ENCODE data around the gene TMED9. TPM values are rescaled to one million over a fixed set of nuclear protein-coding genes. Genes with fewer than 3 reads are reported as not detected.

TMED9 gene
- total RNA-seq, 4 donors from 2014 or later = 83.3 to 97.1 (median 95.8) TPM

- Histone ChIP-seq H3K4me1 (peaks cover 0 to 17% (median 4%) of the 10 kb centered on the region in 4 donors), H3K4me3 (no peak overlapping the region), H3K36me3 (peaks cover 0 to 59% (median 0%) of the 10 kb centered on the region in 3 donors), H3K9me3 (no peaks in the 10 kb centered on the region), H3K27ac (no peak overlapping the region), H3K27me3 (no peaks in the 10 kb centered on the region)
- 83% methylated on average over 22 of the region's 22 CpGs for WGBS, 2 donors
- TF ChIP-seq, protein P1, sequence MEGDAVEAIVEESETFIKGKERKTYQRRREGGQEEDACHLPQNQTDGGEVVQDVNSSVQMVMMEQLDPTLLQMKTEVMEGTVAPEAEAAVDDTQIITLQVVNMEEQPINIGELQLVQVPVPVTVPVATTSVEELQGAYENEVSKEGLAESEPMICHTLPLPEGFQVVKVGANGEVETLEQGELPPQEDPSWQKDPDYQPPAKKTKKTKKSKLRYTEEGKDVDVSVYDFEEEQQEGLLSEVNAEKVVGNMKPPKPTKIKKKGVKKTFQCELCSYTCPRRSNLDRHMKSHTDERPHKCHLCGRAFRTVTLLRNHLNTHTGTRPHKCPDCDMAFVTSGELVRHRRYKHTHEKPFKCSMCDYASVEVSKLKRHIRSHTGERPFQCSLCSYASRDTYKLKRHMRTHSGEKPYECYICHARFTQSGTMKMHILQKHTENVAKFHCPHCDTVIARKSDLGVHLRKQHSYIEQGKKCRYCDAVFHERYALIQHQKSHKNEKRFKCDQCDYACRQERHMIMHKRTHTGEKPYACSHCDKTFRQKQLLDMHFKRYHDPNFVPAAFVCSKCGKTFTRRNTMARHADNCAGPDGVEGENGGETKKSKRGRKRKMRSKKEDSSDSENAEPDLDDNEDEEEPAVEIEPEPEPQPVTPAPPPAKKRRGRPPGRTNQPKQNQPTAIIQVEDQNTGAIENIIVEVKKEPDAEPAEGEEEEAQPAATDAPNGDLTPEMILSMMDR (IDR thresholded peaks at IDR 0.05) = no peak
- TF ChIP-seq POLR2A (IDR thresholded peaks at IDR 0.05) (no peak), EP300 (IDR thresholded peaks at IDR 0.05) (no peak)
- DNase-seq (ENCODE audit: low spot score in 2 of 2) = no peak
These were observed 14.4 kb downstream of the TMED9 start for GRCh38 chr5:177606071-177607051.

- H3K9me3 ChIP-seq = no peaks in the 10 kb centered on the region
- H3K4me1 ChIP-seq = peaks cover 0 to 10% (median 2%) of the 10 kb centered on the region in 4 donors
- no peak for DNase-seq (ENCODE audit: low spot score in 2 of 2)
- TF ChIP-seq, protein P1 (IDR thresholded peaks at IDR 0.05) = no peak
- TF ChIP-seq EP300 (IDR thresholded peaks at IDR 0.05) = no peak
- TF ChIP-seq POLR2A (IDR thresholded peaks at IDR 0.05) = no peak
- 53 to 60% methylated on average over 6 to 10 of the region's 11 CpGs for WGBS, 2 donors
- peaks cover 0 to 62% (median 0%) of the 10 kb centered on the region in 3 donors for H3K36me3 ChIP-seq
- H3K27ac ChIP-seq = no peak overlapping the region
- no peak overlapping the region for H3K4me3 ChIP-seq
- no peaks in the 10 kb centered on the region for H3K27me3 ChIP-seq
These were observed 15.1 kb downstream of the TMED9 start for GRCh38 chr5:177607115-177607451.

GRCh38 chr5:177607452-177608192, 15.6 kb downstream of the TMED9 start:
- WGBS, 2 donors = 7 to 24% methylated on average over 8 to 13 of the region's 15 CpGs
- DNase-seq (ENCODE audit: low spot score in 2 of 2) = peak in 1 of 2 donors; percentile 54
- Histone ChIP-seq H3K9me3 (no peaks in the 10 kb centered on the region), H3K27me3 (no peaks in the 10 kb centered on the region), H3K27ac (no peak overlapping the region), H3K36me3 (peaks cover 0 to 65% (median 0%) of the 10 kb centered on the region in 3 donors), H3K4me1 (peaks cover 0 to 9% (median 2%) of the 10 kb centered on the region in 4 donors), H3K4me3 (no peak overlapping the region)
- no peak for TF ChIP-seq EP300 (IDR thresholded peaks at IDR 0.05)
- TF ChIP-seq, protein P1 (IDR thresholded peaks at IDR 0.05) = peak; percentile 72 to 87 (median 73)

GRCh38 chr5:177608243-177609075, 16.5 kb downstream of the TMED9 start:
- DNase-seq (ENCODE audit: low spot score in 2 of 2) = no peak

More at GRCh38 chr5:177608243-177609075, 16.5 kb downstream of the TMED9 start:
- WGBS, 2 donors = 86 to 87% methylated on average over 23 to 37 of the region's 37 CpGs
- Histone ChIP-seq H3K4me1 (peaks cover 0 to 9% (median 2%) of the 10 kb centered on the region in 4 donors), H3K27ac (no peak overlapping the region), H3K27me3 (no peaks in the 10 kb centered on the region), H3K9me3 (no peaks in the 10 kb centered on the region), H3K4me3 (no peak overlapping the region), H3K36me3 (peaks cover 0 to 66% (median 0%) of the 10 kb centered on the region in 3 donors)
- TF ChIP-seq, protein P1 (IDR thresholded peaks at IDR 0.05) = no peak
- TF ChIP-seq POLR2A (IDR thresholded peaks at IDR 0.05) (no peak), EP300 (IDR thresholded peaks at IDR 0.05) (no peak)

Data from tibial nerve (tissue), 4 donors.